ENCODE measurements around the gene PODXL2.

The PODXL2 gene

GRCh38 chr3:127691974-127692373 is 63.0 kb downstream of the PODXL2 start:
- TF ChIP-seq CTCF (IDR thresholded peaks at IDR 0.05; ENCODE audit: low read depth, low read length): no peak
- Histone ChIP-seq H3K27me3 (ENCODE audit: insufficient read depth, low read depth, severe bottlenecking) (no peaks in the 10 kb centered on the region), H3K4me3 (ENCODE audit: low read depth, low read length) (no peak overlapping the region), H3K36me3 (no peaks in the 10 kb centered on the region), H3K27ac (no peak overlapping the region), H3K9me3 (ENCODE audit: severe bottlenecking) (no peaks in the 10 kb centered on the region)
- DNase-seq: no peak

- H3K27me3 ChIP-seq (ENCODE audit: insufficient read depth, low read depth, severe bottlenecking): no peaks in the 10 kb centered on the region
- H3K36me3 ChIP-seq: no peaks in the 10 kb centered on the region
- no peak overlapping the region for H3K27ac ChIP-seq
- no peak overlapping the region for H3K4me3 ChIP-seq (ENCODE audit: low read depth, low read length)
- H3K9me3 ChIP-seq (ENCODE audit: severe bottlenecking): no peaks in the 10 kb centered on the region
- TF ChIP-seq CTCF (IDR thresholded peaks at IDR 0.05; ENCODE audit: low read depth, low read length): no peak
- no peak for DNase-seq
Observed at GRCh38 chr3:127692501-127693335, 63.7 kb downstream of the PODXL2 start.

- Histone ChIP-seq H3K9me3 (ENCODE audit: severe bottlenecking) (no peaks in the 10 kb centered on the region), H3K4me3 (ENCODE audit: low read depth, low read length) (no peak overlapping the region), H3K36me3 (no peaks in the 10 kb centered on the region), H3K27ac (no peak overlapping the region), H3K27me3 (ENCODE audit: insufficient read depth, low read depth, severe bottlenecking) (no peaks in the 10 kb centered on the region)
- no peak for DNase-seq
- no peak for TF ChIP-seq CTCF (IDR thresholded peaks at IDR 0.05; ENCODE audit: low read depth, low read length)
Observed at GRCh38 chr3:127693336-127693843, 64.4 kb downstream of the PODXL2 start.

GRCh38 chr3:127694467-127695215 is 65.7 kb downstream of the PODXL2 start:
- peak; percentile 53 for TF ChIP-seq CTCF (IDR thresholded peaks at IDR 0.05; ENCODE audit: low read depth, low read length)
- Histone ChIP-seq H3K9me3 (ENCODE audit: severe bottlenecking) (no peaks in the 10 kb centered on the region), H3K4me3 (ENCODE audit: low read depth, low read length) (no peak overlapping the region), H3K27me3 (ENCODE audit: insufficient read depth, low read depth, severe bottlenecking) (no peaks in the 10 kb centered on the region), H3K27ac (no peak overlapping the region; the same call in 1 of the 2 replicates), H3K36me3 (no peaks in the 10 kb centered on the region)
- DNase-seq: peak; percentile 50

GRCh38 chr3:127697551-127698240 is 68.7 kb downstream of the PODXL2 start:
- H3K27ac ChIP-seq: peak overlapping the region; percentile 90

More at GRCh38 chr3:127697551-127698240, 68.7 kb downstream of the PODXL2 start:
- TF ChIP-seq CTCF (IDR thresholded peaks at IDR 0.05; ENCODE audit: low read depth, low read length): no peak
- DNase-seq: peak; percentile 84
- peak overlapping the region; percentile 14 for H3K4me3 ChIP-seq (ENCODE audit: low read depth, low read length)
- H3K36me3 ChIP-seq: no peaks in the 10 kb centered on the region
- H3K27me3 ChIP-seq (ENCODE audit: insufficient read depth, low read depth, severe bottlenecking): no peaks in the 10 kb centered on the region
- no peaks in the 10 kb centered on the region for H3K9me3 ChIP-seq (ENCODE audit: severe bottlenecking)

Data from WERI-Rb-1 (cell line).